Kidney (tissue), 14 donors: ENCODE data around the gene APOL2. TPM values are rescaled to one million over a fixed set of nuclear protein-coding genes. Genes with fewer than 3 reads are reported as not detected.
A peak's percentile ranks its signal among the peaks of the same experiment; 100 is the strongest.

ENCODE experiments used
- DNase-seq, 5 donors: peaks; one replicate each; pipeline ENCODE4 v3.0.0-alpha.2; 2013 to 2020
- FAIRE-seq: peaks from 2 replicates; lab custom pipeline; 2012; peaks lifted over from hg19 to GRCh38; lab: Jason Lieb, UNC
- H3K27ac ChIP-seq, 2 donors: one replicate each; pipeline ENCODE4 v1.7.0; 2013; ENCODE audit warnings: low read depth in 2 of 2, low read length in 2 of 2, inconsistent platforms in 1 of 2
- H3K27me3 ChIP-seq: one replicate; pipeline ENCODE4 v1.7.1; 2013; ENCODE audit warnings: low read length, inconsistent platforms; ENCODE audit not compliant: control insufficient read depth, insufficient read depth
- H3K36me3 ChIP-seq, 3 donors: one replicate each; pipeline versions ENCODE4 v1.7.0 to v1.7.1; 2013; ENCODE audit warnings: low read length in 3 of 3, control low read depth in 1 of 3, inconsistent platforms in 1 of 3; ENCODE audit not compliant: insufficient read depth in 3 of 3, control insufficient read depth in 2 of 3
- H3K4me1 ChIP-seq, 3 donors: one replicate each; pipeline versions ENCODE4 v1.7.0 to v1.7.1; 2013; ENCODE audit warnings: low read length in 3 of 3, inconsistent platforms in 1 of 3, low read depth in 1 of 3; ENCODE audit not compliant: control insufficient read depth in 2 of 3, insufficient read depth in 2 of 3
- H3K4me3 ChIP-seq, 3 donors: one replicate each; pipeline versions ENCODE4 v1.7.0 to v1.8.1; 2013; ENCODE audit warnings: low read length in 3 of 3, control low read depth in 1 of 3, inconsistent platforms in 1 of 3
- H3K9ac ChIP-seq, 3 donors: one replicate each; pipeline versions ENCODE4 v1.7.0 to v1.7.1; 2013; ENCODE audit warnings: low read length in 3 of 3, control low read depth in 1 of 3, inconsistent platforms in 1 of 3
- H3K9me3 ChIP-seq, 3 donors: one replicate each; pipeline versions ENCODE4 v1.7.0 to v1.7.1; 2013; ENCODE audit warnings: low read length in 3 of 3, control low read depth in 1 of 3, inconsistent platforms in 1 of 3; ENCODE audit not compliant: control insufficient read depth in 2 of 3, insufficient read depth in 1 of 3
- CTCF ChIP-seq: IDR thresholded peaks from 3 replicates; pipeline ENCODE4 v1.5.1; 2012; ENCODE audit warnings: mild to moderate bottlenecking, moderate library complexity, borderline replicate concordance; ENCODE audit not compliant: insufficient read depth; ENCODE audit errors: extremely low read depth
- intact Hi-C: fragments of 100-400 bp; cut with DNase I; formaldehyde crosslinking; loops from one replicate; pipeline ENCODE4 v1.11.1; 2022
- polyA plus RNA-seq: library from polyadenylated mRNA; stranded (reverse); fragments of 350-450 nt; fragmentation: Illumina TruSeq; extraction: RNeasy Lipid Tissue Mini Kit (QIAGEN cat#74804); gene quantifications from one replicate; pipeline ENCODE4 v1.2.3, GENCODE V29; 2014; ENCODE audit warnings: low read depth, low replicate concordance; ENCODE audit not compliant: insufficient read depth
- total RNA-seq: library from RNA; stranded (reverse); fragmentation: NEBNext Ultra II Directional; extraction: Animal tissue kit (Norgen Biotek cat#: 25700); gene quantifications from one replicate; pipeline ENCODE4 v1.2.1, GENCODE V29; 2021
- donor health status: control.
- donor health status: control.
- donor health status: control.
- donor health status: control.
- donor health status: control.
- donor health status: DM: yes; HTN: yes; CAD: no.
- donor health status: Normal renal cell carcinoma (clear cell type).

Gene APOL2
- total and polyA plus RNA-seq, 2 donors from 2014 or later = 34.8 to 48.8 TPM

- no peaks in the 10 kb centered on the region for H3K36me3 ChIP-seq
- no peak overlapping the region for H3K4me3 ChIP-seq
- no peak overlapping the region for H3K27ac ChIP-seq
- no peak for TF ChIP-seq CTCF
- DNase-seq (no peak), FAIRE-seq (no peak)
- H3K4me1 ChIP-seq = peaks cover 0 to 6% (median 0%) of the 10 kb centered on the region in 3 donors
- H3K27me3 ChIP-seq = no peaks in the 10 kb centered on the region
- H3K9ac ChIP-seq = no peak overlapping the region
- intact Hi-C loops = no loop called here
- no peaks in the 10 kb centered on the region for H3K9me3 ChIP-seq
These were observed 8.6 kb upstream of the APOL2 start for GRCh38 chr22:36247955-36248354.

- intact Hi-C loops = no loop called here
- Histone ChIP-seq H3K9me3 (no peaks in the 10 kb centered on the region), H3K9ac (no peak overlapping the region), H3K36me3 (no peaks in the 10 kb centered on the region), H3K4me3 (no peak overlapping the region), H3K27ac (no peak overlapping the region), H3K27me3 (no peaks in the 10 kb centered on the region), H3K4me1 (peaks cover 0 to 2% (median 0%) of the 10 kb centered on the region in 3 donors)
- DNase-seq (peak in 1 of 5 donors; percentile 8), FAIRE-seq (no peak)
- no peak for TF ChIP-seq CTCF
These were observed 7.4 kb upstream of the APOL2 start for GRCh38 chr22:36246718-36247117.

DNA sequence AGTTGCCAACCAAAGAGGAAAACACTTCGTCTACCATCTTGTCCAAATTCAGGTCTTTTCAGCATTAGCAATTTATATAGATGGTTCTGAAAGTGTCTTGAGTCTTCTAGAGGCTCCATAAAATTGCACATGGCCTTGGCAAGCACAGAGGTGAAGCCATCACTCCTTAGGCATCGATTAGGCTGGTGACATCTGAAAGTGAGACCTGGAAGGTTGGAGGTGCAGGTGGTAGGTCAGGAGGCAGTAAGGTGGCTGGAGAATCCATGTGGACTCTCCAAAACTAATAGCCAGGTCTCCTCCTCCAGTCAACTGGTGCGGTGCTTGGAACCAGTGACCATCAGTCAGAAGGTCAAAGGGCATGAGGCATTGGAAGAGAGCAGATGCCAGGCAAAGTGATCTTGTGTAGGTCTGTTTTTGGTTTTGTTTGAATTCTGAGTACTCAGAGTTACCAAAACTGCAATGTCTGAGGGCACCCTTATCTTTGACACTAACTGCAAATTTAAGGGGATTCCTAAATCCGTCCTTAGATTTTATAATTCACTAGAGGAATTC, 6.6 kb upstream of the APOL2 start:
- intact Hi-C loops = no loop called here
- no peak for DNase-seq

More for the DNA sequence above, 6.6 kb upstream of the APOL2 start:
- no peak overlapping the region for H3K27ac ChIP-seq
- H3K36me3 ChIP-seq = no peaks in the 10 kb centered on the region
- no peak overlapping the region for H3K4me3 ChIP-seq
- H3K27me3 ChIP-seq = no peaks in the 10 kb centered on the region
- H3K4me1 ChIP-seq = peaks cover 0 to 2% (median 0%) of the 10 kb centered on the region in 3 donors
- no peaks in the 10 kb centered on the region for H3K9me3 ChIP-seq
- no peak for TF ChIP-seq CTCF
- no peak overlapping the region for H3K9ac ChIP-seq
- no peak for FAIRE-seq
